ENCODE data around the gene QDPR.
A peak's percentile ranks its signal among the peaks of the same experiment; 100 is the strongest.
"Not testable (repeated sequence)": the region's sequence is repeated elsewhere in the genome, so short reads cannot be mapped to it uniquely, and the experiment has no call there.

Gene QDPR

GRCh38 chr4:17491196-17491595 is 20.7 kb downstream of the QDPR start:
- DNase-seq (ENCODE audit: low read depth in 3 of 3): no peak

- no peak for DNase-seq (ENCODE audit: low read depth in 3 of 3)
These were observed 21.3 kb downstream of the QDPR start for GRCh38 chr4:17490575-17491059.

- no peak for DNase-seq (ENCODE audit: low read depth in 3 of 3)
These were observed 22.2 kb downstream of the QDPR start for GRCh38 chr4:17489721-17490120.

- no peak for DNase-seq (ENCODE audit: low read depth in 3 of 3)
These were observed 22.8 kb downstream of the QDPR start for GRCh38 chr4:17489123-17489522.

- DNase-seq (ENCODE audit: low read depth in 3 of 3): no peak
These were observed 29.2 kb downstream of the QDPR start for GRCh38 chr4:17482716-17483115.

GRCh38 chr4:17480955-17481354 is 30.9 kb downstream of the QDPR start:
- DNase-seq (ENCODE audit: low read depth in 3 of 3): no peak

- no peak for DNase-seq (ENCODE audit: low read depth in 3 of 3)
These were observed 31.5 kb downstream of the QDPR start for GRCh38 chr4:17480210-17480927.

- DNase-seq (ENCODE audit: low read depth in 3 of 3): no peak
These were observed 34.0 kb downstream of the QDPR start for GRCh38 chr4:17477774-17478472.

- DNase-seq (ENCODE audit: low read depth in 3 of 3): no peak
These were observed 35.0 kb downstream of the QDPR start for GRCh38 chr4:17476853-17477252.

- DNase-seq (ENCODE audit: low read depth in 3 of 3): no peak
These were observed 36.4 kb downstream of the QDPR start for GRCh38 chr4:17475481-17475880.

- no peak for DNase-seq (ENCODE audit: low read depth in 3 of 3)
These were observed 41.8 kb downstream of the QDPR start for GRCh38 chr4:17469931-17470674.

- no peak for DNase-seq (ENCODE audit: low read depth in 3 of 3)
These were observed 43.2 kb downstream of the QDPR start for GRCh38 chr4:17468619-17469221.

GRCh38 chr4:17463606-17464005 is 48.3 kb downstream of the QDPR start:
- no peak for DNase-seq (ENCODE audit: low read depth in 3 of 3)

GRCh38 chr4:17450269-17450804 is 61.6 kb downstream of the QDPR start:
- DNase-seq (ENCODE audit: low read depth in 3 of 3): no peak

- no peak for DNase-seq (ENCODE audit: low read depth in 3 of 3)
These were observed 63.2 kb downstream of the QDPR start for GRCh38 chr4:17448689-17449088.

GRCh38 chr4:17447675-17448298 is 64.1 kb downstream of the QDPR start:
- DNase-seq (ENCODE audit: low read depth in 3 of 3): peak in 2 of 3 donors; percentile 21 to 39

GRCh38 chr4:17447056-17447455 is 64.8 kb downstream of the QDPR start:
- no peak for DNase-seq (ENCODE audit: low read depth in 3 of 3)

- not testable (repeated sequence) for DNase-seq (ENCODE audit: low read depth in 3 of 3)
These were observed 69.4 kb downstream of the QDPR start for GRCh38 chr4:17442477-17442876.

GRCh38 chr4:17437396-17437795 is 74.5 kb downstream of the QDPR start:
- DNase-seq (ENCODE audit: low read depth in 3 of 3): no peak

- DNase-seq (ENCODE audit: low read depth in 3 of 3): no peak
These were observed 75.2 kb downstream of the QDPR start for GRCh38 chr4:17436750-17437090.

Data from stimulated activated CD4-positive, alpha-beta T cell treated with anti-CD3 and anti-CD28 coated beads, TNF-alpha, amount 100 ng/mL, for 48 hours (primary cell).